Fibroblast of mammary gland (primary cell): Measurements from ENCODE around the gene TTC39C.

Source experiments
- DNase-seq: peaks from one replicate; pipeline ENCODE4 v3.0.0-alpha.2; 2010; ENCODE audit warnings: low read depth
- H3K4me3 ChIP-seq: 2 replicates; pipeline ENCODE4 v1.5.1; 2011; ENCODE audit warnings: low read depth, mild to moderate bottlenecking, low read length, moderate library complexity; ENCODE audit not compliant: control insufficient read depth
- TF ChIP-seq, protein P1 (sequence below): conservative IDR thresholded peaks from 2 replicates; pipeline ENCODE4 v1.5.1; 2011; ENCODE audit warnings: low read depth, low read length, inconsistent platforms; ENCODE audit not compliant: control insufficient read depth, insufficient read depth

The TTC39C gene

DNA sequence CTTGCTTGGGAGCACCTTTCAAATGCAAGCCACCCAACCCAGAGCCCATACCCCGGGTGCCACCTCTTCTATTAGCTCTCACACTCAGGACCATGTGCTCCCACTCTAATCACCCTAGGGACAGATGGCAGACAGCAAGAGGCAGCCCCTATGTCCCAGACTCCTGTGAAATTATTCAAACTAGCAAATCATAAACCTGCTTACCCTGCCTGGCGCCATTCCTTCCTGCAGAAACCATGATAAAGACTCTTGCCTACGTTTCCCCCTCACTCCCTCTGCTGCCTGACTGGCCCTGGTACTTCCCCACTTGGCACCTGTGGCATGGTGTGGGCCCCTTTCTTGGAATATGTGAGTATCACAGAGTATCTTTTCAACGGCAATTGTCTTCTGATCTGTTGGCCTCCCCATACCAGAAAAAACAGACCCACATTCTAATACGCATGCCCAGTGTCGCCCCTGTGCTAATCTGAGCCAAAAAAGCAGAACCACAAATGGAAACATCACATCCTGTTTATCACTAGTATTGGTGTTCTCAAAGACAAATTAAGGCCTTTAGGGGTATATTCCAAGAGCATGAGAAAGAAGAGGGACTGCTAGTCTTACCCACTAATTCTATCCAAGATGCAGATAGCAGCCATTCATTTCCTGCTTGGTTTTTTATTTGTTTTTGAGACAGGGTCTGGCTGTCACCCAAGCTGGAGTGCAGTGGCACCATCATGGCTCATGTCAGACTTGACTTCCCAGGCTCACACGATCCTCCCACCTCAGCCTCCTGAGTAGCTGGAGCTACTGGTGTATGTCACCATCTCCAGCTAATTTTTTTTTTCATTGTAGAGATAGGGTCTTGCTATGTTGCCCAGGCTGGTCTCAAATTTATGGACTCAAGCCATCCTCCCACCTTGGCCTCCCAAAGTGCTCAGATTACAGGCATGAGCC, 44.1 kb upstream of the TTC39C start:
- TF ChIP-seq, protein P1, sequence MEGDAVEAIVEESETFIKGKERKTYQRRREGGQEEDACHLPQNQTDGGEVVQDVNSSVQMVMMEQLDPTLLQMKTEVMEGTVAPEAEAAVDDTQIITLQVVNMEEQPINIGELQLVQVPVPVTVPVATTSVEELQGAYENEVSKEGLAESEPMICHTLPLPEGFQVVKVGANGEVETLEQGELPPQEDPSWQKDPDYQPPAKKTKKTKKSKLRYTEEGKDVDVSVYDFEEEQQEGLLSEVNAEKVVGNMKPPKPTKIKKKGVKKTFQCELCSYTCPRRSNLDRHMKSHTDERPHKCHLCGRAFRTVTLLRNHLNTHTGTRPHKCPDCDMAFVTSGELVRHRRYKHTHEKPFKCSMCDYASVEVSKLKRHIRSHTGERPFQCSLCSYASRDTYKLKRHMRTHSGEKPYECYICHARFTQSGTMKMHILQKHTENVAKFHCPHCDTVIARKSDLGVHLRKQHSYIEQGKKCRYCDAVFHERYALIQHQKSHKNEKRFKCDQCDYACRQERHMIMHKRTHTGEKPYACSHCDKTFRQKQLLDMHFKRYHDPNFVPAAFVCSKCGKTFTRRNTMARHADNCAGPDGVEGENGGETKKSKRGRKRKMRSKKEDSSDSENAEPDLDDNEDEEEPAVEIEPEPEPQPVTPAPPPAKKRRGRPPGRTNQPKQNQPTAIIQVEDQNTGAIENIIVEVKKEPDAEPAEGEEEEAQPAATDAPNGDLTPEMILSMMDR: no peak
- no peak for DNase-seq
- no peak overlapping the region for H3K4me3 ChIP-seq

- no peak for DNase-seq
- H3K4me3 ChIP-seq: no peak overlapping the region
- TF ChIP-seq, protein P1: no peak
Measured at GRCh38 chr18:23971097-23971440, 43.5 kb upstream of the TTC39C start.

GRCh38 chr18:23971666-23972230, 42.8 kb upstream of the TTC39C start:
- TF ChIP-seq, protein P1: no peak
- no peak for DNase-seq
- H3K4me3 ChIP-seq: no peak overlapping the region

DNA sequence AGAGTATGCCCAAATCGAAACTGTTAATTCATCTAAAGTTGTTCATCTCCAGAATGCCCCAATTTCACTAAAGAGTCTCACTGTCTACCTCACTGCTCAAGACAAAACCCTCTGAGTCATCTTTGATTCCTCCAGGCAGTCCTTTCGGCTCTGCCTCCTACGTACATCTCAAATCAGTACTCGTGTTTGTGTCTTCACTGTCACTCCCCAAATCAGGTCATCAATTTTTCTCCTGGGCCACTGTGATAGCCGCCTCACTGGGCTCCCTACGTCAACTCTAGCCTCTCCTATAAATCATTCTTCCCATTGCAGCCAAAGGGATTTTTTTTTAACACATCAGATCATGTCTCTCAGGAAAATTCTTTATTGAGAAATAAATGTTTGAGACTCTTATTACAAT, 42.1 kb upstream of the TTC39C start:
- TF ChIP-seq, protein P1: no peak
- no peak overlapping the region for H3K4me3 ChIP-seq

DNA sequence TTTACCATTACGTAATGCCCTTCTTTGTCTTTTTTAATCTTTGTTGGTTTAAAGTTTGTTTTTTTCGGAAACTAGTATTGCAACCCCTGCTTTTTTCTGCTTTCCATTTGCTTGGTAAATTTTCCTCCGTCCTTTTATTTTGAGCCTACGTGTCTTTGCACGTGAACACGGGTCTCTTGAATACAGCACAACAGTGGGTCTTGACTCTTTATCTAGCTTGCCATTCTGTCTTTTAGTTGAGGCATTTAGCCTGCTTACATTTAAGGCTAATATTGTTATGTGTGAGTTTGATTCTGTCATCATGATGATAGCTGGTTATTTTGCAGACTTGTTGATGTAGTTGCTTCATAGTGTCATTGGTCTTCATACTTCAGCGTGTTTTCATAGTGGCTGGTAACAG, 37.5 kb upstream of the TTC39C start:
- TF ChIP-seq, protein P1: no peak
- no peak overlapping the region for H3K4me3 ChIP-seq
- no peak for DNase-seq

More for the DNA sequence above, 42.1 kb upstream of the TTC39C start:
- DNase-seq: no peak

DNA sequence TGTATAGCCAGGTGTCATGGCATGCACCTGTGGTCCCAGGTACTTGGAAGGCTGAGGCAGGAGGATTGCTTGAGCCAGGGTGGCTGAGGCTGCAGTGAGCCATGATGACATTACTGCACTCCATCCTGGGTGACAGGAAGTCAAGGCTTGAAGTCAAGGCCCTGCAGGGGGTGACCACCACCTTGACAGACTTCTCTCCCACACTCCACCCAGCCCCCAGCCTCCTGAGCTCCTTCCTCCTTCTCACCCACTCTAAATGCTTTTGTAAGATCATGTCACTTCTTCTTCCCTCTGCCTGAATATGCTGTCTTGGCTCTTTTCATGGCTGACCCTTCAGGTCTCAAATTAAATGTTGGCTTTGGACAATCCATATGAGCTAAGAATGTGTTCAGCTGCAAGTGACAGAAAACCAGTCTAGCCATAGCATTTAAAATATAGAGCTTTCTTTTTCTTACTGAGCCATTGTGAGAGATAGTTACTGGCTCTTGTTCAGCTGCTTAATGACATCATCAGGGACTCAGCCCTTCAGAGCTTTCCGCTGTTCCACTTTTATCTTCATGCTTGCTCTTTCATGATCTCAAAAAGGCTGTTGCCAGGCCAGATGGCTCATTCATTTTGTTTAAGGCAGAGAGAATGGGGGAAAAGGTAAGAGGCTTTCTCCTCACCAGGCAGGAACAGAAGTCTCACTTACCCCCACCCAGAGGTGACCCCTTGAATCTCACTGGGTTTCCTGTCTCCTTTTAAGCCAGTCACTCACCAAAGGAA, 36.7 kb upstream of the TTC39C start:
- peak; percentile 44 for DNase-seq

More for the DNA sequence above, 36.7 kb upstream of the TTC39C start:
- H3K4me3 ChIP-seq: no peak overlapping the region
- TF ChIP-seq, protein P1: no peak
